HepG2 (cell line): ENCODE results near the gene PIK3R1. TPM values are rescaled to one million over a fixed set of nuclear protein-coding genes. Genes with fewer than 3 reads are reported as not detected.

Experiments
- ATAC-seq: fragments of 200-7000 bp; cut with Tn5 transposase; 3 replicates; pipeline ENCODE4 v1.9.1; 2020; ENCODE audit warnings: mild to moderate bottlenecking, moderate library complexity
- BruUV-seq: library from RNA; stranded (reverse); fragments of 400-500 nt; replicated peaks from 2 replicates; lab custom pipeline; 2021; lab: Mats Ljungman, UMichigan
- CTCF ChIA-PET: fragments of 300-600 bp; formaldehyde crosslinking; extraction: SDS; loops from one replicate; lab custom pipeline; 2021; ENCODE audit warnings: low total read pairs, inconsistent platforms, low intra/inter-chr PET ratio; lab: Yijun Ruan, JAX
- POLR2A ChIA-PET: fragments of 350-600 bp; sonication (Branson Sonifier 250); formaldehyde crosslinking; loops from one replicate; lab custom pipeline; 2020; ENCODE audit warnings: antibody characterized with exemption, inconsistent platforms; lab: Yijun Ruan, JAX
- DNase-seq: peaks from one replicate; pipeline ENCODE4 v3.0.0-alpha.2; 2015; ENCODE audit warnings: low spot score
- FAIRE-seq: peaks from 3 replicates; lab custom pipeline; 2011; peaks lifted over from hg19 to GRCh38; lab: Jason Lieb, UNC
- H2AFZ ChIP-seq: one replicate; pipeline ENCODE4 v1.6.1; 2011; ENCODE audit warnings: low read length, inconsistent platforms
- H3K27ac ChIP-seq: fragments of 300-600 bp; 3 replicates; pipeline ENCODE4 v1.8.0; 2011; ENCODE audit warnings: mixed run types, mild to moderate bottlenecking, mixed read lengths, low read length, inconsistent platforms; ENCODE audit not compliant: insufficient read depth; ENCODE audit errors: extremely low read length
- H3K27me3 ChIP-seq, 2 experiments: fragments of 200-600 bp in 1 of 2; 2 replicates in 1 of 2; 3 replicates in 1 of 2; pipeline versions ENCODE4 v1.6.0 to v1.8.0; 2011; ENCODE audit warnings: low read length in 2 of 2, mild to moderate bottlenecking in 2 of 2, moderate library complexity in 2 of 2, inconsistent platforms in 1 of 2; ENCODE audit not compliant: insufficient read depth in 2 of 2, control insufficient read depth in 1 of 2
- H3K36me3 ChIP-seq, 2 experiments: fragments of 200-600 bp in 1 of 2; replicated peaks in 1 of 2; 2 replicates in 1 of 2; 3 replicates in 1 of 2; pipeline versions ENCODE4 v1.5.1 to v1.8.0; 2011; ENCODE audit warnings: low read length in 2 of 2, inconsistent platforms in 1 of 2; ENCODE audit not compliant: insufficient read depth in 2 of 2, control insufficient read depth in 1 of 2
- H3K4me1 ChIP-seq: 2 replicates; pipeline ENCODE4 v1.5.1; 2012; ENCODE audit warnings: low read length, inconsistent platforms; ENCODE audit not compliant: insufficient read depth
- H3K4me2 ChIP-seq: 2 replicates; pipeline ENCODE4 v1.6.0; 2011; ENCODE audit warnings: low read depth, low read length, inconsistent platforms
- H3K4me3 ChIP-seq, 3 experiments: fragments of 200-600 bp in 1 of 3; sonication (generic), shearing (Covaris generic) in 1 of 3; replicated peaks in 1 of 3; 2 replicates each; pipeline ENCODE4 v1.5.1; 2011 to 2016; ENCODE audit warnings: low read length in 3 of 3, inconsistent platforms in 2 of 3, low read depth in 2 of 3, mild to moderate bottlenecking in 2 of 3, control low read depth in 1 of 3, mixed read lengths in 1 of 3; ENCODE audit not compliant: insufficient read depth in 1 of 3
- H3K79me2 ChIP-seq: one replicate; pipeline ENCODE4 v1.6.1; 2011; ENCODE audit warnings: low read length, inconsistent platforms; ENCODE audit not compliant: insufficient read depth
- H3K9ac ChIP-seq: 2 replicates; pipeline ENCODE4 v1.6.0; 2011; ENCODE audit warnings: mild to moderate bottlenecking, low read depth, low read length, inconsistent platforms; ENCODE audit not compliant: insufficient read depth
- H3K9me3 ChIP-seq: 2 replicates; pipeline ENCODE4 v1.5.1; 2012; ENCODE audit warnings: mild to moderate bottlenecking, low read length
- H4K20me1 ChIP-seq: 2 replicates; pipeline ENCODE4 v1.6.0; 2011; ENCODE audit warnings: inconsistent platforms, mild to moderate bottlenecking, low read length, moderate library complexity; ENCODE audit not compliant: insufficient read depth
- BCLAF1 ChIP-seq: fragments of 450-650 bp; IDR thresholded peaks from 2 replicates; pipeline ENCODE4 v1.6.1; 2017; ENCODE audit warnings: mild to moderate bottlenecking
- CREB1 ChIP-seq, 2 experiments: fragments of 450-650 bp in 1 of 2; IDR thresholded peaks; 2 replicates each; pipeline ENCODE4 v1.6.1; 2016 to 2017; ENCODE audit warnings: control low read depth in 1 of 2, mild to moderate bottlenecking in 1 of 2, missing compliant biosample characterization in 1 of 2, missing genetic modification characterization in 1 of 2
- EEA1 ChIP-seq: sonication (generic); formaldehyde crosslinking; IDR thresholded peaks from 2 replicates; pipeline ENCODE4 v1.5.1; 2020; ENCODE audit warnings: mild to moderate bottlenecking, missing genetic modification reagents, borderline replicate concordance
- JUNB ChIP-seq: sonication (generic); formaldehyde crosslinking; IDR thresholded peaks from 2 replicates; pipeline ENCODE4 v1.8.0; 2022; ENCODE audit warnings: missing genetic modification reagents, mild to moderate bottlenecking, borderline replicate concordance
- MEIS2 ChIP-seq: sonication (generic); formaldehyde crosslinking; IDR thresholded peaks from 2 replicates; pipeline ENCODE4 v1.9.0; 2021; ENCODE audit warnings: mild to moderate bottlenecking, missing genetic modification reagents
- MTF1 ChIP-seq: sonication (generic); formaldehyde crosslinking; IDR thresholded peaks from 2 replicates; pipeline ENCODE4 v1.5.0; 2020; ENCODE audit warnings: missing genetic modification reagents
- REXO4 ChIP-seq: sonication (generic); formaldehyde crosslinking; IDR thresholded peaks from 2 replicates; pipeline ENCODE4 v1.8.0; 2022; ENCODE audit warnings: missing genetic modification reagents, mild to moderate bottlenecking, borderline replicate concordance
- TEAD3 ChIP-seq: optimal IDR thresholded peaks from 2 replicates; pipeline ENCODE3; 2016; ENCODE audit warnings: borderline replicate concordance
- TMF1 ChIP-seq: sonication (generic); formaldehyde crosslinking; IDR thresholded peaks from 2 replicates; pipeline ENCODE4 v1.8.1; 2022; ENCODE audit warnings: low read depth, missing genetic modification reagents
- ZC3H13 ChIP-seq: sonication (generic); formaldehyde crosslinking; IDR thresholded peaks from 2 replicates; pipeline ENCODE4 v1.8.1; 2023; ENCODE audit warnings: mild to moderate bottlenecking, missing genetic modification reagents, moderate library complexity
- ZFP90 ChIP-seq: sonication (generic); formaldehyde crosslinking; IDR thresholded peaks from 2 replicates; pipeline ENCODE4 v1.8.0; 2022; ENCODE audit warnings: missing genetic modification reagents, mild to moderate bottlenecking, inconsistent platforms, borderline replicate concordance
- ZGPAT ChIP-seq: IDR thresholded peaks from 2 replicates; pipeline ENCODE4 v1.6.1; 2016; ENCODE audit warnings: mild to moderate bottlenecking
- ZNF253 ChIP-seq: sonication (generic); formaldehyde crosslinking; IDR thresholded peaks from 2 replicates; pipeline ENCODE4 v1.8.0; 2022; ENCODE audit warnings: mild to moderate bottlenecking, missing genetic modification reagents, borderline replicate concordance
- ZNF451 ChIP-seq: sonication (generic); formaldehyde crosslinking; IDR thresholded peaks from 2 replicates; pipeline ENCODE4 v1.5.0; 2020; ENCODE audit warnings: mild to moderate bottlenecking, missing genetic modification reagents
- whole genome bisulfite sequencing: methylation state at CpG from one replicate; pipeline ENCODE4 v1.1.6; 2017; ENCODE audit warnings: low lambda C conversion rate; 5-methylcytosine and 5-hydroxymethylcytosine counted together
- in situ Hi-C: cut with HindIII; loops from 2 replicates; pipeline ENCODE4 v1.10.0; 2017; ENCODE audit warnings: low pct_unique_long_range_greater_than_20kb; ENCODE audit not compliant: extremely low pct_ligation_motif_present
- intact Hi-C: fragments of 100-400 bp; cut with micrococcal nuclease; formaldehyde crosslinking; loops from one replicate; pipeline ENCODE4 v1.10.0; 2022; ENCODE audit not compliant: unreplicated experiment
- polyA plus RNA-seq, 8 experiments: library from polyadenylated mRNA; depleted of rRNA in 3 of 8; stranded (reverse) in 7 of 8; unstranded in 1 of 8; fragments of >200 nt; fragmentation: Illumina TruSeq in 4 of 8; extraction: Trizol in 4 of 8; gene quantifications; 2 replicates each; pipeline versions ENCODE4 v1.2.1 to v1.2.3, GENCODE V29; 2011 to 2016; ENCODE audit warnings: low read depth in 4 of 8, missing spikeins in 1 of 8, mixed read lengths in 1 of 8; ENCODE audit not compliant: insufficient read depth in 1 of 8
- total RNA-seq, 5 experiments: library from RNA; depleted of rRNA; stranded (reverse); fragments of >200 nt; fragmentation: Illumina TruSeq; extraction: Trizol; gene quantifications; 2 replicates each; pipeline ENCODE4 v1.2.3, GENCODE V29; 2016; ENCODE audit warnings: low read depth in 1 of 5

The PIK3R1 gene
- total and polyA plus RNA-seq, 2 of the 13 experiments (the other 11 are each of a cell fraction or from before 2014, with no cell fraction given): 8.4 to 21.3 TPM

DNA sequence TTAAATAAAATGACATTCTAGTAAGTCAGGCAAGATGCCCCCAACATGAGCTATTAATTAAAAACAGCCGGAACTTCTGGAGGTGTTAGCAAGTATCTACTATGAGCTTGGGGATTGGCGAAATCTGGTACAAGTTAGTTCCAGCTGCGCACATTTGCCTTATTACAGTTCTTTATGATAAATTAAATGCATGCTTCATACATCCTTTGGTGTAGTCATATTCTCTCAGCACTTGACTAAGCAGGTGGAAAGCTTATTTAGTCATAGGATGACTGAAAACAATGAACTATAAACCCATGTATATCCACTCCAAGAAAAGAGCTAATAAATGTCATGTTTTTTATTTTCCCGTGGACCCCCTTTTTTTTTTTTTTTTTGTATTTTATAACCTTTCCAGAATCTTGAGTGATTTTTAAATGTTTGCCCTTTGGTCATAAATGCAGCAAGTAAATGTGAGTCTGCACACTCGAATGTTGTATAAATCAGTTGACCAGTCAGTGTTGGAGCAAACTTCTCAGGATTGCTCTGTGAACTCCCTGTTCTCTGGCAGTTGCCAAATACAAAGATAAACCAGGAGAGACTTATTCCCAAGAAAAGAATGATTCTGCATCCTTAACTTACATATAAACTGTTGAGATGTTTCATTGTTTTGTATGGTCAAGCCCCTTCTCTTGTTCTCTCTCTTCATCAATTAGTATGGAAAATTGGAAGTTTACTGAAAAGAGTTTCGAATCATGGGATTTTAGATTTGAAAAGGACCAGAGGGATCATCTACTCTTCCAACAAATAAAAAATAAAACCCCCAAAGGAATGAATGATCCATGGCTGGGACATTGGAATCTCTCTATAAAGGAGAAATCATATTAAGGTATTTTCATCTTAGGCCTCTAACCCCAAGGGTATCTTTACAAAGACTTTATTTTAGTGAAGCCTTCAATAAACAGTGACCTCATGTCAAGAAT, 38.3 kb downstream of the PIK3R1 start:
- 95% methylated on average over 6 of the region's 6 CpGs for WGBS
- BruUV-seq: TSS peak; percentile 5
- Histone ChIP-seq H3K4me3 (no peak overlapping the region), H3K79me2 (peaks cover 54% of the 10 kb centered on the region), H3K36me3 (peaks cover 1 to 6% of the 10 kb centered on the region in 2 experiments; a peak in 1 of 5 replicates), H3K27me3 (no peaks in the 10 kb centered on the region), H3K9ac (no peak overlapping the region), H3K4me2 (no peak overlapping the region), H3K4me1 (peaks cover 18% of the 10 kb centered on the region), H4K20me1 (no peaks in the 10 kb centered on the region), H2AFZ (no peak overlapping the region), H3K27ac (no peak overlapping the region), H3K9me3 (no peaks in the 10 kb centered on the region)
- CTCF ChIA-PET: interaction anchor here (2.3 kb wide), 1 partner anchor 1008 kb away, joined by 11 read pairs; no protein-coding TSS in a partner anchor
- no peak for ATAC-seq
- intact Hi-C loops (loop anchor here (5.0 kb wide), 1 partner anchor 482 kb away; no protein-coding TSS in a partner anchor), in situ Hi-C loops (loop anchor here (5.0 to 10.0 kb wide), 2 partner anchors 759 to 1007 kb away; no protein-coding TSS in a partner anchor)
- no peak for DNase-seq
- POLR2A ChIA-PET: interaction anchor here (1.6 to 2.1 kb wide), 2 partner anchors 14 to 39 kb away, joined by 5 to 8 read pairs; partner anchors contain the start of gene PIK3R1
- no peak for FAIRE-seq
- TF ChIP-seq BCLAF1 (no peak), ZGPAT (CRISPR knock-in tag) (no peak), TMF1 (CRISPR knock-in tag) (no peak), ZNF451 (CRISPR knock-in tag) (no peak), ZC3H13 (no peak), ZNF253 (CRISPR knock-in tag) (no peak), CREB1 (IDR thresholded peaks at IDR 0.05) (no peak), CREB1 (CRISPR knock-in tag; IDR thresholded peaks at IDR 0.05) (no peak), MTF1 (CRISPR knock-in tag) (no peak), TEAD3 (no peak), EEA1 (CRISPR knock-in tag) (no peak), REXO4 (CRISPR knock-in tag) (no peak), JUNB (CRISPR knock-in tag) (no peak), ZFP90 (no peak), MEIS2 (CRISPR knock-in tag) (no peak)
